Measurements from ENCODE around the gene BICD1.
"Not testable (repeated sequence)": the region's sequence is repeated elsewhere in the genome, so short reads cannot be mapped to it uniquely, and the experiment has no call there.

Gene BICD1

DNA sequence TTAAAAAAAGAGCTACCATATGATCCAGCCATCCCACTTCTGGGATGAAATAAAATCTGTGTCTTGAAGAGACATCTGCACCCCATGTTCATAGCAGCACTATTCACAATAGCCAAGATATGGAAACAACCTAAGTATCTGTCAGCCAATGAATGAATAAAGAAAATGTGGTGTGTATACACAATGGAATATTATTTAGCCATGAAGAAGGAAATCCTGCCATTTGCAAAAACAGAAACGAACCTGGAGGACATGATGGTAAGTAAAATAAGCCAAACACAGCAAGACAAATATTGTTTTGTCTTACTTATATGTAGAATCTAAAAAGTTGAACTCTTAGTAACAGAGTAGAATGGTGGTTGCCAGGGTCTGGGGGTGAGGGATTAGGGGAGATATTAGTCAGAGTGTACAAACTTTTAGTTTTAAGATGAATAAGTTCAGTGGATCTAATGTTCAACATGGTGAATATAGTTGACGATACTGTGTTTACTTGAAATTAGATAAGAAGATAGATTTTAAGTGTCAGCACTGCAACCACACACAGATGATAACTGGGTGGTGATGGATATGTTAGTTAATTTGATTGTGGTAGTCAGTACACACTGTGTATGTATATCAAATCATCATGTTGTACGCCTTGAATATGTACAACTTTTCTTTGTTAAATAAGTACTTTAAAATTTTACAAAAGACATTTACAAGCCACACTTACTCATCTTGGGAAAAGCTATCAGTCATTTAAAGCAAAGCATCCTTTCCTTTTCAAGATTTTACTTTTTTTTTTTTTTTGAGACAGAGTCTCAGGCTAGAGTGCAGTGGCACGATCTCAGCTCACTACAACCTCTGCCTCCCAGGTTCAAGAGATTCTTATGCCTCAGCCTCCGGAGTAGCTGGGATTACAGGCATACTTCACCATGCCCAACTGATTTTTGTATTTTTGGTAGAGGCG, 89.9 kb downstream of the BICD1 start:
- no peak for DNase-seq

DNA sequence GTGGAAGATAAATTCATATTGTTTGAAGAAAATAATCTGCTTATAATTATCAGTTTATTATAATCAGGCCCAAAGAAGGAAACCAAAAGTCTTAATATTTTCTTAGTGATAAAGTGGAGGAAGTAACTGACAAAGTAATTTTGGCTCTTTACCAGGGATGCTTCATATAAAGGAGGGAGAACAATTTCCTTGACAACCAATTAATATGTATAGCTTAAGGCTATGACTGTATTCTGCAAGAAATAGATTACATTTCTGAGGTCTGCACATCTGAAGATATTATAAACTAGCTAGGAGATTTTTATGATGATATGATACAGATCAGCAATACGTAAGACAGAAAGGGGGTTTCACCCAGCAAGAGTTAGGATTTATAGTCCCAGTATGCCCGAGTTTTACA, 90.8 kb downstream of the BICD1 start:
- no peak for DNase-seq

DNA sequence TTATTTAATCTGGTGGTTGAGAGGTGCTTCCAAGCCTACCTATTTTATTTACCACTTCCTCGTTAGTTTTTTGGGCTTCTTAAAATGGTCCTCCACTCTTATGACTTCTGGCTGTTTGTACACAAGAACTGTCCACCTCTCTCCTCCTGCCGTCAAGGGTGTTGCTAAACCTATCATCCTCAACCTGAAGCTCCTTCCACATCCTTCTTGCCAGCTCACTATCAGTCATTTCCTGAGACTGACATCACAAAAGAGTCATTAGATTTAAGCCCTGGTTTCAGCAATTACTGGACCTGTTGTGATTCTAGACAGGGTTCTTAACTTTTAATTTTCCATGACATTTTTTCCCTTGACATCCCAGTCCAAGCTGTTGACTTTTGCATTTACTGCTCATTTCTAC, 91.9 kb downstream of the BICD1 start:
- DNase-seq, result no peak

DNA sequence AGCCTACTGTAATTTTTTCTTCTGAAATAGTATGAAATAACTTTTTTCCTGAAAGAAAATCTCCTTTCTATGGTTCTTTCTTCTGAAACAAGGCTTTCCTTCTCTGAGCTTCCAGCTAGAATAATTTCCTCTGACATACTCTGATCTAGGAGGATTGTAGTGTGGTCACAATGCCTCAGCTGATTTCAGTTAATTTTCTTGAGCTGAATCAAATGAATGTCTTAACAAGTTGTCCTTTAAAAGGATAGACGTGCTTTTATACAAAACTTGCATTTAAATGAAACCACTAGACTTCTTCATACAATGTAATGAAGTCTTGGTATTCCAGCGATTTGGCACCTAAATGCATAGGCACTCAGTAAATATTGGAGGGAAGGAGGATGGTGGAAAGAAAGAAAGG, 94.4 kb downstream of the BICD1 start:
- DNase-seq, result no peak

DNA sequence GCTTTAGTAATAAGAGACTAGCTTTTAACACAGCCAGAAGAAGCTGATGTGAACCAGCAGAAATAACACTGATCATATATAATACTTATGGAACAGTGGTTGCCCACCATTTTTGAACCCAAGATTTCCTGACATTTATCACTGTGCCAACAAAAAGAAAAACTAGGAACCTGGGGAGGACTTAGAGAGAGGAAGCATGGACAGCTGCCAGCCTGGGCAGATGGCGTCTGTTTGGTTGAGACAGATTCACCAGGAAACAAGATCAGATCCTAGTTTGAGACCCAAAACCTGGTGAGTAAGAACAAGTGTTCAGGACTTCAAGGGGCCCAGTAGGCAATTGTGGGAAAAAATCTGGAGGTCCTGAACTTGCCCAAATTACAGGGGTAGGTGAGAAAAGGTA, 95.3 kb downstream of the BICD1 start:
- DNase-seq, result peak in 1 of 2 experiments; percentile 2

DNA sequence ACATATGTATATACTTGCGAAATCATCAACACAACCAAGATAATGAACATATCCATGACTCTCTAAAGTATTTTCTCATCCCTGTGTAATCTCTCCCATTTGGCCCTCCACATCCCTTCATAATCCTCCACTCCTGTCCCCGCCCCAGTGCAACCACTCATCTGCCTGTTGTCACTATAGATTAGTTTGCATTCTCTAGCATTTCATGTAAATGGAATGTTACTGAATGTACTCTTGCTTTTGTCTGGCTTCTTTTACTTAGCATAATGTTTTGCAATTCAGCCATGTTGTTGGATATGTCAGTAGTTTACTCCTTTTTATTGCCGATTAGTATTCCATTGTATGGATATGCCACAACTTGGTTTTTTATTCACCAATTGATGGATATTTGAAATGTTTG, 99.1 kb downstream of the BICD1 start:
- no peak for DNase-seq

DNA sequence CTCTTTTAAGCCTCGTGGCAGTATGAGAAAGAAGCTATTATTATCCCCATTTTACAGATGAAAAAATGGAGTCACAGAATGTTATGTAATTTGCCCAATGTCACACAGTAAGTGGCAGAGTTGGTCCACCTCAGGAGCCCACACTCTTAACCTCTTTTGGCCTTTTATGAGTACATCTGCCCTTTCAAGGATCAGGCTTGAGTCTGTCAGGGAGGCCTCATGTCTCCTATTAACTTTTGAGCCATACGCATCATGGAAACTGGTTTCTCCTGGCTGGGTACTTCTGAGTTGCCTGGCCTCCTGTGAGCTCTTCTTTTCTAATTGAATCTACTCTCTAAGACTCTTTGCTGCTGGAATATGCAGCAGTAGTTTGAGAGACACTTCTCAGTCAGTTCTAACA, 101.7 kb downstream of the BICD1 start:
- DNase-seq, result no peak

DNA sequence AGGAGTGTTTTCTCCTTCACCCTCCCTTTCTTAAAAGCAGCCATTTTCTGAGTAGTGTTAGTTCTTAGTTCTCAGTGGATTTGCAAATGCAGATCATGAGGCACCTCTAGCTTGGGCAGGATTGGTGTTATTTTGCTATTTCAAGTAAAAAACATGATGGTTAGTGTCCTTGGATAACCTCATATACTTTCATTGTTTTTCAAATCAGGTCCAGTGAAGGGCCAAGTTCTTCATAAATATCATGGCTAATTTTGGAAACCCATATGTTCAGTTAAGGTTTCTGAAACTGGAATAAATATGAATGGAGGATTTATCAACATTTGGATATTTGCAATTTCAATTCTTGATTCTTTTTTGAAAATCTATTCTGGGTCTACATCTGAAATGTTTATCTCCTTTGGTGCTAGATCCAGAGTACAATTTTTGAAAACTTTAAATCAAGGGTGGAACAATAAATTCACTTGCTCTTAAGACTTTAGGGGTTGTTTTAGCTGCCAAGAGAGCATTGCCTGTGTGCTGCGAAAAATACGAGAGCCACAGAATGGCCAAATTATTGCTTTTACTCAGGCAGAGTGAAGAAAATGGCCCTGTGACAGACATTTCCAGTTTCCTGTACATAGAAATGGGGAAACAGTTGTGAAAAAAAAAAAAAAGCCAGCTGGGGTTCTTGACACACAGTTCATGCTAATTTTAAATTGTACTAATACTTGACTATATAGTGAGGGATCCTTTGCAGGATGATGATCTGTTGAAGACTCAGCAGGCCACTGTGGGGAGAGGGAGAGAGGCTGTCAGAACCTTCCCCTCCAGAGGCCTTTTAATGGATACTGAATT, 104.6 kb downstream of the BICD1 start:
- peak in 1 of 2 experiments; percentile 14 for DNase-seq

DNA sequence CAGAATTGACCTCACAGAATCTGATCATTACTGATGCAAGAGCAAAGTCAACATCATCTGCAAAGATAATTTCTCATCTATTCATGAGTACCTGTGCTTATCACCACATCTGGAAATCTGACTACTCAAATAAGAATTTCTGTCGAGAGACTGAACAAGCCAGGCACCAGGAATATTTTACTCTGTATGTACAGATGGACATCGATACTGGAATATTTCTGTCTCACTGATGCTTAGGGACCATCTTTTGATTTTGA, 105.2 kb downstream of the BICD1 start:
- DNase-seq, result no peak

DNA sequence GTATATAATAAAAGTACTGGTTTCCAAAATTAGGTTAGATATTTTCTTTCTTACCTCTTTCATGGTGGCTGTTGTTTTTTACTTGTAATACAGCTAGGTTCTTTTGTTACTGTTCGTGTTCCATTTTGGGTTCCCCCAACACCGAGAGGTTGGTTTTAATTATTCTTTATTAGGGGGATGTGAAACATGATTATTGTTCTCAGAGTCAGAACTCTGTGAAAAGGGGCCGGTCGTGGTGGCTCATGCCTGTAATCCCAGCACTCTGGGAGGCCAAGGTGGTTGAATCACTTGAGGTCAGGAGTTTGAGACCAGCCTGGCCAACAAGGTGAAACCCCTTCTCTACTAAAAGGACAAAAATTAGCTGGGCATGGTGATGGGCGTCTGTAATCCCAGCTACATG, 108.1 kb downstream of the BICD1 start:
- DNase-seq, result no peak

DNA sequence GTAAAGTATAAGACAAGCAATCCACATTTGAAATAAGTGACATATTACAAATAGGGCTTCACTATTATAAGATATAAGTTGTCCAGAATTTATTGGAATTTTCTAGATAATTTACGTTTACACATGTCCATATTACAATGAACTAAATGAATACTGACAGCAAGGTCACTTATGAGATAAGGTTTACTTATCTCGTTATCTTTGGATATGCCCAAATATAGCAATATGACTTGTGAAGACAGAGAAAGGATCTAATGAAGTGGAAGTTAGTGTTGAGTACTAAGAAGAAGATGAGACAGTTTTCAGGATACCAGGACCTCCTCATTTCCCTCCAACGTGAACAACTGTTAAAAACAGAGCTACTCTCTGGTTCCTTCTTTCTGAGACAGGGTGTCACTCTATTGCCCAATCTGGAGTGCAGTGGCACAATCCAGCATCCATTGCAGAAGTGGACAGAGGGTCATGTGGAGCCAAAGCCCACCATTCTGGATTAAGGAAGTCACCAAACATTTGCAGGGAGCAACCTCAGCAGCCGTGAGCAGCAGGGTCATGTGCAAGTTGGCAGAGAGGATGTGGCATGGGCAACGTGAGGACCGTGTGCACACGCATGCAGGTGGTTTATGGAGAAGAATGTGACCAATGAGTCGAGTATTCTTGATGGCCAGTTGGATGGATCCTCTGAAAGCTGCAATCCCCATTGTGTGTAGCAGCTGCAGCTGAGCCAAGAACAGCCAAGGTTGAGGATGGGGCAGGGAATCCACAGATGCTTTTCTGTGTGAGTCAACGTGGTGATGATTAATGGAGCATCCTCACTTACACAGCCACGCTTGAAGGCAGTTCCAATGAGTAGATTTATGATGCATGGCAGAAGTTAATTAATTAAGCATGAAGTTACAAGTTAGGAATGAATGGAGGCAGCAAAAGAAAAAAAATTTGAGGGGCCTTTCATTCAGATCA, 111.0 kb downstream of the BICD1 start:
- DNase-seq, result peak in 1 of 2 experiments; percentile 2

DNA sequence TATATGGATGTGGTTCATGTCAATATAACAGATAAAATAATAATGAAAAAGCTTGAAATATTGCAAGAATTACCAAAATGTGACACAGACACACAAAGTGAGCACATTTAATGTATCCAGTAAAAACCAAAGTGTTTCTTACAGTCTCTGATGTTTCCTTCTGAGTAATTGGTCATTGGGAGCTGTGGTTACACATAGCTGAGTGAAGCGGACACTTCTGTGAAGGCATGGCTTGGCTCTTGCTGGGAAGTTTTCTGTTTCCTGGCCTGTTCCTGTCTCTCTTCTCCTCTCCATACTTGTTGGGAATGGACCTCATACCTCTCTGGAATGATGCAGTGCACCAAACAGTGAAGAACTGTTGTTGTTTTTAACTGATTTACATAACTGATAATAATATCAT, 117.3 kb downstream of the BICD1 start:
- no peak for DNase-seq

DNA sequence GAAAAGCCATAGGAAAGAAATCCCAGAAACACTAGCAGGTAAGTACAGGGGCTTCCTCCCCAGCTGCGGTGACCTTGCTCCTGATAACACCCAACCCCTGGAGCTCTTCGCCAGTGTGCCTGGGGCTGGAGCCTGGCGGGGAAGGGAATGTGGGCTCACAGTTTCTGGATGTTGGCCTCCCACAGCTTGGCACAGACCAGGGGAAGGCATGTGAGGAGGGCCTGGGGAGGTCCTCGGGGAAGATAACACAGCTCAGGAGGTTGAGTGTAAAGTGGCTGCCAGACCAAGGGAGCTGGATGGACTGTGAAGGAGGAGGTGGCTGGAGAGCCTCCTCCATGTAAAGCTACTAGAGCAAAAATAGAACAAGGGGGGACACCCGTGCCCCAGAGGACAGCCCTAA, 120.1 kb downstream of the BICD1 start:
- no peak for DNase-seq

DNA sequence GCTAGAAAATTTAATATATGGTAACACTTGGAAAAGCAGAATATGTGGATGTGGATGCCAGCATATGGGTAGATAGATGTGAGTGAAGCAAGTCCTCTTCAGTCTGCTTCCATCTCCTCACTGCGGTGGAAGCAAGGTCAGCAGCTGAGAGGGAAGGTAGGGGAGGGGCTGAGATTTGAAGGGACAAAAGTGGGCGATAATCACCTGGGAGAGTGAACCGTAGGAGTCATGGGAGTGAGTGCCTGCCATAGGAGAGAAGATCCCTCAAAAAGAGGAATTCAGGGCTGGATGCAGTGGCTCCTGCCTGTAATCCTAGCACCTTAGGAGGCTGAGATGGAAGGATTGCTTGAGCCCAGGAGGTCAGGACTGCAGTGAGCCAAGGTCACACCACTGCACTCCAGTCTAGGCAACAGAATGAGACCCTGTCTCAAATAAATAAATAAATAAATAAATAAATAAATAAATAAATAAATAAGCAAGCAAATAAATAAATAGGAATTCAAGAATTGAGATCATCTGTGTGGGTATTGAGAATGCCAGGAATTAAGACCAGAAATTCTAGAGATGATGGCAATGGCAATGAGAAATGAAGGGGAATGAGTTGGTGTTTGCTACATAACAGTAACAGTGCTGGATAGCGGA, 123.4 kb downstream of the BICD1 start:
- DNase-seq, result no peak

DNA sequence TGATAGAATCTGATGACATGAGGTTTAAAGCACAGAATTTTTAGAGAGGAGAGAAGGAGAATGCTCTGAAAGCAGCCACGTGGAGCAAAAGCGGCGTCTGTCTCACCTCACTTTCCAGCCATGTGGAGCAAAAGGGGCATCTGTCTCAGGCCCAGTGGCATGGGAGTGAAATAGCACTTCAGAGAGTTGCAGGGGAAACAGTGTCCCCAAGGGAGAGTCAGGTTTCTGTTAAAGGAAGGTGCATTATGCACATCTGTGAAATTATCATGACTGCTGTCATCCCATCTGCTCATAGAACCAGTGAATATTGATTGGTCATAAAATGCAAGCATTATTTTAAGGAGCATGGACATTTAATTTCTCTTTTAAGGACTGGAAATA, 124.0 kb downstream of the BICD1 start:
- DNase-seq, result no peak

DNA sequence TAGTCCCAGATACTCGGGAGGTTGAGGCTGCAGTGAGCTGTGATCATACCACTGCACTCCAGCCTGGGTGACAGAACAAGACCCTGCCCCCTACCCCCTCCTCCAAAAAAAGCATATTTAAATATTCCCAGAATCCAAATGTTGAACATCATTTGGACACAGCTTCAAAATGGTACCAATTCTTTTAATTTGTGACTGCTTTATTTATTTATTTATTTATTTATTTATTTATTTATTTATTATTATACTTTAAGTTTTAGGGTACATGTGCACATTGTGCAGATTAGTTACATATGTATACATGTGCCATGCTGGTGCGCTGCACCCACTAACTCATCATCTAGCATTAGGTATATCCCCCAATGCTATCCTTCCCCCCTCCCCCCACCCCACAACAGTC, 124.7 kb downstream of the BICD1 start:
- DNase-seq, result not testable (repeated sequence)

DNA sequence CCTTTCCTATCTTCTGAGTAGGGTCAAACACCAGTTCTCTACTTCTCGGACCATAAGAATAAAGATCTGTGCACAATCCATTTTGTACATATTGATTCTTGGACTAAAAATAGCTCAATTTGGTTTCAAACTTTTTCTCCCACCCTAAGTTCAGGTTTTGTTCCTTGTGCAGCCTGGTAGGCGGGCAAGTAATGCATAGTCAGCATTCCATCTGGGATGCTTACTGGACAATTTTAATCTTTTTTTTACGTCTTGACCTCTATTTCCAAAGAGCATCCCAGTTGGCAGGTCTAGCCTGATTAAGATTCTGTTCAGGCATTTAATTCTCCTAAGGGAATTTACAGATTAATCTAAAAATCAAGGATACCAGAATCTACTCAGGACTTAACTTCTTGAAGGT, 126.9 kb downstream of the BICD1 start:
- no peak for DNase-seq

DNA sequence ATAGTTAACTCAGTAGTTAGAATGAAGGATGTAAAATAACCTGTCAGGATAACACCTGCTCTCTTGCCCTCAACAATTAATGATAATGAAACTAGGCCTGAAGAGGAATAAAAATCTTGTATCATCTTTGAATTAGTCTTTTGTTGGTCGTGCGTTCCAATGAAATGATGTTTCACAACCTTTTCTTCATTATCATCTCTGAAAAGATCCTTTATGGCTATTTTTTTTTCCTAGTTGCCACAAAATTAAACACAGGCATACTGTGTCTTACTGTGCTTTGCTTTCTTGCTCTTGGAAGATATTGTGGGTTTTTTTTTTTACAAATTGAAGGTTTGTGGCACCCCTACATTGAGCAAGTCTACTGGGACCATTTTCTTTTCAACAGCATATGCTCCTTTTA, 128.6 kb downstream of the BICD1 start:
- DNase-seq, result no peak

DNA sequence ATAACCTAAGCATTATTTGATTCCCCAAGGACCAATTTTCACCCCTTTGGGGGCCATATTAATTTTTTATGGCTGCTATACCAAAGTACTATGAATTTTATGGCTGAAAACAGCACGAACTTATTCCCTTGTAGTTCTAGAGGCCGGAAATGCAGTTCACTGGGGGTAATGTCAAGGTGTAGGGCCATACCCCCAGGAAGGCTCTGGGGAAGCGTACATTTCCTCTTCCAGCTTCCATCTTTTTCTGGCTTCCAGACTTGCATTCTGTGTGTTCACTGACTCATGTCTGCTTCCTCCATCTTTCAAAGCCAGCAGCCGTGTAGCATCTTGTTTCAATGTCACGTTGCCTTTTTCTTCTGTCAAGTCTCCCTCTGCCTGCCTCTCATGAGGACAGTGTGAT, 133.5 kb downstream of the BICD1 start:
- DNase-seq, result no peak

DNA sequence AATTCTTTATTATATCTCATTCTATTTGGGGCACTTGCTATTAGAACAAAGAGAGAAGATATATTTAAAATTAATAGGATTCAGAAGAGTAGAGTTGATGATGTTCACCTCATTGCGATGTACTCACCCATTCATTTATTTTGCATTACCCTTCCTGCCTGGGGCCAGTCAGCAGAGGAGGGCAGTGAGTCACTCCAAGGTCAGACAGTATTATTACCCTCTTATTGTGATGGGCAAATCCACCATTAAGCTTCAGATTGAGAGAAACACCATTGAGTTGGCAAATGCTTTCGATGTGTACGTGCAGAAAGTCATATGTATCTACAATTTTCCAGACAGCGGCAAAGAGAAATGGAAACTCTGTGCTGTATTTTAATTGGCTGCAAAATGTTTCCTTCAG, 134.2 kb downstream of the BICD1 start:
- DNase-seq, result no peak

DNA sequence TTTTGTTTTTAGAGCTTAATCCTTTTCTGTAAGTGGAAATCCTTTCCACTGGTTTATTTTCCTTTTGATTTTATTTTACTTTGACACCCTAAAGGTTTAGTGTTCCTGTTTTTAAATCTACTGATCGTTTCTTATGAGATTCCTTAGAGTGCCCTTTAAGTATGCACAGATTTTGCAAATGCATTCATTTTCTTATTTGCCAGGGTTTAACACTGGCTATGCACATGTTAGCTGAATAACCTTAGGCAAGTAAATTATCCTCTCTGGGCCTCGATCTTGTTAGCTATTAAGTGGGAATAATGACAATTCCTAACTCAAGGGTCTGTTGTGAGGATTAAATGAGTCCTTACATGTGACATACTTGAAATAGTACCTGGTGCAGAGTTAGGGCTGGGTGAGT, 136.0 kb downstream of the BICD1 start:
- no peak for DNase-seq

DNA sequence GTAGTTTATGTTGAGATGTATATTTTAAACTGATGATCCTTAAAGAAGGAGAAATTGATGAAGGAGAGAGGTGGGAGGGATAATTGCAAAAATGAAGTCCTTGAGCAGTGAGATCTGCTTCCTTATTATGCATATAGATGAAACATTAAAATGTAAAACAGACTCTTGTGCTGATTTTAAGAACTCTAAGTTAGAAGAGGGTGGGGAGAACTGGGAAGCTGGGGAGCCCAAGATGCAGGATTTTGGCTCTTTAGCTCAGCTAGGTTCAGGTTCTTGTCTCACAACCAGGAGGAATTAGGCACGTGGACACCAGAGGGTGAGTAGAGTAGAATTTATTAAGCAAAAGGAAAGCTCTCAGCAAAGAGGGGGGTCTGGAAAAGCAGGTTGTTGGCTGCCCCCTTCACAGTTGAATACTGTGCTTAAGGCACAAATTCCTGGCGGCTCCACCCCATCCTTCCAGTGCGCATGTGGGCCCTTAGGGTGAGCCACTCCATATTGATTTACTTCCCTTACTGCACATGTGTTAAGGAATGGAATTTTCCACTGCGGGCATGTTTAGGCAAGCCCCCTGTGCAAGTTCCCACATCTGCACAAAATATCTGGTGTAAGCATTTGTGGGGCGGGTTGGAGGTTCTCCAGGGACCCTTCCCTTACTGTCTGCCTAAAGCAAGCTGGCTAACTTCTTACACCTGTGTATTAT, 141.9 kb downstream of the BICD1 start:
- DNase-seq, result no peak

Measured in Kasumi-1 (cell line).